ENCODE measurements around the gene CFAP52.

- TF ChIP-seq, protein P1, sequence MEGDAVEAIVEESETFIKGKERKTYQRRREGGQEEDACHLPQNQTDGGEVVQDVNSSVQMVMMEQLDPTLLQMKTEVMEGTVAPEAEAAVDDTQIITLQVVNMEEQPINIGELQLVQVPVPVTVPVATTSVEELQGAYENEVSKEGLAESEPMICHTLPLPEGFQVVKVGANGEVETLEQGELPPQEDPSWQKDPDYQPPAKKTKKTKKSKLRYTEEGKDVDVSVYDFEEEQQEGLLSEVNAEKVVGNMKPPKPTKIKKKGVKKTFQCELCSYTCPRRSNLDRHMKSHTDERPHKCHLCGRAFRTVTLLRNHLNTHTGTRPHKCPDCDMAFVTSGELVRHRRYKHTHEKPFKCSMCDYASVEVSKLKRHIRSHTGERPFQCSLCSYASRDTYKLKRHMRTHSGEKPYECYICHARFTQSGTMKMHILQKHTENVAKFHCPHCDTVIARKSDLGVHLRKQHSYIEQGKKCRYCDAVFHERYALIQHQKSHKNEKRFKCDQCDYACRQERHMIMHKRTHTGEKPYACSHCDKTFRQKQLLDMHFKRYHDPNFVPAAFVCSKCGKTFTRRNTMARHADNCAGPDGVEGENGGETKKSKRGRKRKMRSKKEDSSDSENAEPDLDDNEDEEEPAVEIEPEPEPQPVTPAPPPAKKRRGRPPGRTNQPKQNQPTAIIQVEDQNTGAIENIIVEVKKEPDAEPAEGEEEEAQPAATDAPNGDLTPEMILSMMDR (conservative IDR thresholded peaks at IDR 0.05): no peak
- TF ChIP-seq EZH2 (IDR thresholded peaks at IDR 0.05; ENCODE audit: low read depth): no peak
Measured at GRCh38 chr17:9571201-9571600, 5.2 kb upstream of the CFAP52 start.
